Upper lobe of left lung (tissue), 4 donors: Measurements from ENCODE around the gene AKT1S1.

ENCODE experiments used
- CTCF ChIP-seq, 6 experiments: fragments of 450-650 bp in 4 of 6; fragments of 200-600 bp in 2 of 6; sonication (generic) in 2 of 6; IDR thresholded peaks; one replicate each; pipeline ENCODE4 v1.5.1; 2016 to 2019; ENCODE audit warnings: antibody characterized with exemption in 6 of 6
- EP300 ChIP-seq, 4 donors: sonication (generic); formaldehyde crosslinking; IDR thresholded peaks; one replicate each; pipeline ENCODE4 v1.5.1; 2017; ENCODE audit warnings: antibody characterized with exemption in 4 of 4, control low read depth in 2 of 4
- POLR2AphosphoS5 ChIP-seq, 2 donors: sonication (generic); formaldehyde crosslinking; IDR thresholded peaks; one replicate each; pipeline ENCODE4 v1.5.1; 2017; ENCODE audit warnings: antibody characterized with exemption in 2 of 2

DNA sequence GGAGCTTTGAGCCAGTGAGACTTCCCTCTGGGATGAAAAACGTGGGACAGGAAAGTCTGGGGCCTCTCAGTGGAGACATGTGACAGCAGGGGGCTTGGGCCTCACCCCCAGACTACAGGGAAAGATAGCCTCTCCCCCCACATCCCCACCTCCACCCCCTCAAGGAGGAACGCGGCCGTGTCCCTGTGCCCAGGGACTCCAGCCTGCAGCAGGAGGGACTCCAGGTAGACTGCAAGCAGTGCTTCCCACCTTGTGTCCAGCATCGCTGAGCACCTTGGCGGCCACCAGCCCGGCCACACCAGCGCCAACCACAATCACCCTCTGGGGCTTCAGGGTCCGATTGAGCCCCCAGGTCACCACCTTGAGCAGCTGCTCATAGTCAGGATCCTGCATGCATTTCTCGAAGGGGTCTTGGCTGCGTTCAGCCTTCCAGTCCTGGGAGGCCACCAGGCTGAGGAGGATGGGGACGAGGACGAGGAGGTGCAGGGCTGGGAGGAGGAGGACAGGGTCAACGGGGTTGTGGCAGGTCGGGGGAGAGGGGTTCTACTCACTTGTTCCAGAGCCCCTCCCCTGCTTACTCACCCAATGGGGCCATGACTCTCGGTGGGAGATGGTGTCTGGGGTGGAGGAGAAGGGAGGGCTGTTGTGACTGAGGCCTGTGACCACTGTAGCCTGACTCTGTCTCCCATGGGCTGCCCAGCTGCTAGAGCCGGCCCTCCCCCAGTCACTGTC, 18.6 kb upstream of the AKT1S1 start:
- no peak for TF ChIP-seq CTCF (IDR thresholded peaks at IDR 0.05)
- TF ChIP-seq POLR2AphosphoS5 (IDR thresholded peaks at IDR 0.05), result no peak
- TF ChIP-seq EP300 (IDR thresholded peaks at IDR 0.05), result no peak
